AG09319 (cell line): ENCODE results near the gene PRR22.
"Not testable (repeated sequence)": the region's sequence is repeated elsewhere in the genome, so short reads cannot be mapped to it uniquely, and the experiment has no call there.

Source experiments
- DNase-seq: peaks from one replicate; pipeline ENCODE4 v3.0.0-alpha.2; 2010; ENCODE audit warnings: low read depth; ENCODE audit errors: extremely low read depth
- CTCF ChIP-seq: IDR thresholded peaks from 2 replicates; pipeline ENCODE4 v1.5.1; 2011; ENCODE audit warnings: low read depth, mild to moderate bottlenecking, inconsistent platforms, low read length, moderate library complexity

Gene PRR22

GRCh38 chr19:5782945-5783919 is 1.3 kb downstream of the PRR22 start:
- no peak for DNase-seq
- no peak for TF ChIP-seq CTCF

- no peak for DNase-seq
- no peak for TF ChIP-seq CTCF
Observed at GRCh38 chr19:5782322-5782721, 2.2 kb downstream of the PRR22 start.

- DNase-seq, result not testable (repeated sequence)
Observed at GRCh38 chr19:5780916-5781315, 3.6 kb downstream of the PRR22 start.

- DNase-seq, result no peak
- TF ChIP-seq CTCF, result no peak
Observed at GRCh38 chr19:5778402-5778801, 6.1 kb downstream of the PRR22 start.

- peak; percentile 87 for DNase-seq
- no peak for TF ChIP-seq CTCF
Observed at GRCh38 chr19:5775668-5776309, 8.8 kb downstream of the PRR22 start.

GRCh38 chr19:5774921-5775320 is 9.6 kb downstream of the PRR22 start:
- no peak for DNase-seq
- TF ChIP-seq CTCF, result no peak

GRCh38 chr19:5773276-5773675 is 11.3 kb downstream of the PRR22 start:
- no peak for TF ChIP-seq CTCF
- DNase-seq, result no peak
